ENCODE results near the gene WNT7B.

- TF ChIP-seq POLR2AphosphoS5 (IDR thresholded peaks at IDR 0.05; ENCODE audit: borderline replicate concordance, low read depth, low read length) = no peak
- TF ChIP-seq FOXP2 (optimal IDR thresholded peaks at IDR 0.05; ENCODE audit: control extremely low read depth, extremely low read length, insufficient read depth) = no peak
These were observed 19.5 kb upstream of the WNT7B start for GRCh38 chr22:45996241-45997076.
